Hepatocyte (in vitro differentiated cells): ENCODE data around the gene NPC1. TPM values are rescaled to one million over a fixed set of nuclear protein-coding genes. Genes with fewer than 3 reads are reported as not detected.

Source experiments
- DNase-seq: peaks from one replicate; pipeline ENCODE4 v3.0.0-alpha.2; 2016; ENCODE audit warnings: low spot score
- H2AFZ ChIP-seq: fragments of 200-600 bp; sonication (generic); 2 replicates; pipeline ENCODE4 v1.6.0; 2016; ENCODE audit warnings: antibody characterized with exemption, mild to moderate bottlenecking
- H3K27ac ChIP-seq: fragments of 200-600 bp; sonication (generic); 2 replicates; pipeline ENCODE4 v1.5.1; 2016; ENCODE audit warnings: mild to moderate bottlenecking
- H3K27me3 ChIP-seq: fragments of 200-600 bp; sonication (generic); 2 replicates; pipeline ENCODE4 v1.6.1; 2016
- H3K36me3 ChIP-seq: fragments of 200-600 bp; sonication (generic); replicated peaks from 2 replicates; pipeline ENCODE4 v1.5.1; 2016; ENCODE audit warnings: low read depth; ENCODE audit not compliant: insufficient read depth
- H3K4me1 ChIP-seq: fragments of 200-600 bp; sonication (generic); 2 replicates; pipeline ENCODE4 v1.5.1; 2016; ENCODE audit warnings: mild to moderate bottlenecking, moderate library complexity; ENCODE audit not compliant: insufficient read depth
- H3K4me2 ChIP-seq: fragments of 200-600 bp; sonication (generic); 2 replicates; pipeline ENCODE4 v1.6.0; 2016
- H3K4me3 ChIP-seq: fragments of 200-600 bp; sonication (generic); 2 replicates; pipeline ENCODE4 v1.5.1; 2016; ENCODE audit warnings: mild to moderate bottlenecking
- H3K79me2 ChIP-seq: fragments of 200-600 bp; sonication (generic); 2 replicates; pipeline ENCODE4 v1.6.0; 2017; ENCODE audit warnings: mild to moderate bottlenecking
- H3K9me2 ChIP-seq: fragments of 200-600 bp; sonication (generic); replicated peaks from 2 replicates; pipeline ENCODE4 v1.6.0; 2017; ENCODE audit warnings: mild to moderate bottlenecking; ENCODE audit not compliant: insufficient read depth
- H3K9me3 ChIP-seq: fragments of 200-600 bp; sonication (generic); 2 replicates; pipeline ENCODE4 v1.5.1; 2016; ENCODE audit warnings: low read depth, mild to moderate bottlenecking
- H4K20me1 ChIP-seq: fragments of 200-600 bp; sonication (generic); 2 replicates; pipeline ENCODE4 v1.6.0; 2016; ENCODE audit warnings: mild to moderate bottlenecking; ENCODE audit not compliant: insufficient read depth, poor library complexity, severe bottlenecking
- EZH2 ChIP-seq: fragments of 200-600 bp; sonication (generic); IDR thresholded peaks from 2 replicates; pipeline ENCODE4 v1.6.1; 2016; ENCODE audit warnings: antibody characterized with exemption, mild to moderate bottlenecking, borderline replicate concordance
- EZH2phosphoT487 ChIP-seq: fragments of 200-600 bp; sonication (generic); IDR thresholded peaks from one replicate; pipeline ENCODE4 v1.6.1; 2018; ENCODE audit warnings: antibody characterized with exemption, mild to moderate bottlenecking, low read depth, moderate library complexity; ENCODE audit not compliant: unreplicated experiment, severe bottlenecking
- WGBS: methylation state at CpG from one replicate; pipeline ENCODE4 v1.1.6; 2016; ENCODE audit warnings: low lambda C conversion rate; ENCODE audit errors: missing lambda C conversion rate; 5-methylcytosine and 5-hydroxymethylcytosine counted together
- polyA plus RNA-seq: library from polyadenylated mRNA; unstranded; fragments of >200 nt; fragmentation: Nextera tagmentation; extraction: Ambion mirVana; gene quantifications from 2 replicates; pipeline ENCODE4 v1.2.1, GENCODE V29; 2016
- total RNA-seq: library from RNA; depleted of rRNA; stranded (reverse); fragments of >200 nt; gene quantifications from 2 replicates; pipeline ENCODE4 v1.2.3, GENCODE V29; 2014
- TF ChIP-seq, protein P1 (sequence below): fragments of 200-600 bp; sonication (generic); IDR thresholded peaks from 2 replicates; pipeline ENCODE4 v1.5.1; 2016; ENCODE audit warnings: antibody characterized with exemption, mild to moderate bottlenecking; ENCODE audit not compliant: poor library complexity

NPC1 gene
- total and polyA plus RNA-seq, 2 experiments from 2014 or later: 54.0 to 77.2 TPM

GRCh38 chr18:23585007-23585871 is 1.1 kb downstream of the NPC1 start:
- H3K4me1 ChIP-seq: peaks cover 28% of the 10 kb centered on the region
- peak overlapping the region; percentile 2 for H2AFZ ChIP-seq
- peak; percentile 54 for DNase-seq
- peak overlapping the region; percentile 100 for H3K27ac ChIP-seq
- peaks cover 57% of the 10 kb centered on the region for H3K79me2 ChIP-seq
- no peaks in the 10 kb centered on the region for H3K36me3 ChIP-seq
- peak overlapping the region; percentile 93 for H3K4me3 ChIP-seq
- no peaks in the 10 kb centered on the region for H3K9me3 ChIP-seq
- WGBS: 29% methylated on average over 19 of the region's 19 CpGs
- no peaks in the 10 kb centered on the region for H3K9me2 ChIP-seq
- peak overlapping the region; percentile 84 for H3K4me2 ChIP-seq
- TF ChIP-seq, protein P1, sequence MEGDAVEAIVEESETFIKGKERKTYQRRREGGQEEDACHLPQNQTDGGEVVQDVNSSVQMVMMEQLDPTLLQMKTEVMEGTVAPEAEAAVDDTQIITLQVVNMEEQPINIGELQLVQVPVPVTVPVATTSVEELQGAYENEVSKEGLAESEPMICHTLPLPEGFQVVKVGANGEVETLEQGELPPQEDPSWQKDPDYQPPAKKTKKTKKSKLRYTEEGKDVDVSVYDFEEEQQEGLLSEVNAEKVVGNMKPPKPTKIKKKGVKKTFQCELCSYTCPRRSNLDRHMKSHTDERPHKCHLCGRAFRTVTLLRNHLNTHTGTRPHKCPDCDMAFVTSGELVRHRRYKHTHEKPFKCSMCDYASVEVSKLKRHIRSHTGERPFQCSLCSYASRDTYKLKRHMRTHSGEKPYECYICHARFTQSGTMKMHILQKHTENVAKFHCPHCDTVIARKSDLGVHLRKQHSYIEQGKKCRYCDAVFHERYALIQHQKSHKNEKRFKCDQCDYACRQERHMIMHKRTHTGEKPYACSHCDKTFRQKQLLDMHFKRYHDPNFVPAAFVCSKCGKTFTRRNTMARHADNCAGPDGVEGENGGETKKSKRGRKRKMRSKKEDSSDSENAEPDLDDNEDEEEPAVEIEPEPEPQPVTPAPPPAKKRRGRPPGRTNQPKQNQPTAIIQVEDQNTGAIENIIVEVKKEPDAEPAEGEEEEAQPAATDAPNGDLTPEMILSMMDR: no peak
- TF ChIP-seq EZH2phosphoT487: no peak
- TF ChIP-seq EZH2: no peak
- no peaks in the 10 kb centered on the region for H3K27me3 ChIP-seq
- H4K20me1 ChIP-seq: peaks cover 32% of the 10 kb centered on the region

GRCh38 chr18:23584019-23584983 is 2.0 kb downstream of the NPC1 start:
- H3K4me3 ChIP-seq: peak overlapping the region; percentile 93
- H3K9me3 ChIP-seq: no peaks in the 10 kb centered on the region
- TF ChIP-seq, protein P1: no peak
- no peak for TF ChIP-seq EZH2
- no peak for TF ChIP-seq EZH2phosphoT487
- H3K79me2 ChIP-seq: peaks cover 66% of the 10 kb centered on the region
- 93% methylated on average over 13 of the region's 13 CpGs for WGBS
- H3K36me3 ChIP-seq: no peaks in the 10 kb centered on the region
- H4K20me1 ChIP-seq: peaks cover 36% of the 10 kb centered on the region
- H3K4me1 ChIP-seq: peaks cover 28% of the 10 kb centered on the region
- H3K9me2 ChIP-seq: no peaks in the 10 kb centered on the region
- no peak overlapping the region for H2AFZ ChIP-seq
- DNase-seq: no peak
- H3K27me3 ChIP-seq: no peaks in the 10 kb centered on the region
- peak overlapping the region; percentile 84 for H3K4me2 ChIP-seq
- peak overlapping the region; percentile 100 for H3K27ac ChIP-seq

- Histone ChIP-seq H3K27ac (no peak overlapping the region), H4K20me1 (peaks cover 46% of the 10 kb centered on the region), H3K79me2 (peaks cover 77% of the 10 kb centered on the region), H2AFZ (no peak overlapping the region), H3K27me3 (no peaks in the 10 kb centered on the region), H3K4me1 (peaks cover 28% of the 10 kb centered on the region), H3K4me2 (peak overlapping the region; percentile 84), H3K36me3 (no peaks in the 10 kb centered on the region), H3K9me2 (no peaks in the 10 kb centered on the region), H3K9me3 (no peaks in the 10 kb centered on the region), H3K4me3 (no peak overlapping the region)
- DNase-seq: no peak
- TF ChIP-seq EZH2 (no peak), EZH2phosphoT487 (no peak)
- TF ChIP-seq, protein P1: no peak
- 74% methylated on average over 5 of the region's 5 CpGs for WGBS
These were observed 3.0 kb downstream of the NPC1 start for GRCh38 chr18:23583071-23583865.
